Mesenchymal stem cell (in vitro differentiated cells and primary cell): ENCODE results near the gene PIP5K1B.

Experiments used
- DNase-seq: peaks from one replicate; pipeline ENCODE4 v3.0.0-alpha.2; 2013
- H2AFZ ChIP-seq: one replicate; pipeline ENCODE4 v1.6.1; 2013; ENCODE audit warnings: low read depth, mild to moderate bottlenecking, control low read depth, inconsistent platforms, low read length, moderate library complexity
- H2AK5ac ChIP-seq: 2 replicates; pipeline ENCODE4 v1.6.1; 2013; ENCODE audit warnings: low read length, moderate library complexity, mild to moderate bottlenecking, inconsistent platforms; ENCODE audit not compliant: severe bottlenecking
- H2BK120ac ChIP-seq: one replicate; pipeline ENCODE4 v1.6.1; 2013; ENCODE audit warnings: low read depth, mild to moderate bottlenecking, inconsistent platforms, low read length, moderate library complexity
- H2BK12ac ChIP-seq, 2 experiments: one replicate each; pipeline ENCODE4 v1.6.1; 2013; ENCODE audit warnings: inconsistent platforms in 2 of 2, low read length in 2 of 2, mild to moderate bottlenecking in 2 of 2, moderate library complexity in 2 of 2, control low read depth in 1 of 2
- H2BK15ac ChIP-seq: one replicate; pipeline ENCODE4 v1.6.1; 2013; ENCODE audit warnings: mild to moderate bottlenecking, low read depth, inconsistent platforms; ENCODE audit not compliant: poor library complexity, severe bottlenecking
- H2BK5ac ChIP-seq: 2 replicates; pipeline ENCODE4 v1.6.1; 2013; ENCODE audit warnings: low read depth, mild to moderate bottlenecking, low read length, control low read depth, inconsistent platforms; ENCODE audit not compliant: poor library complexity, severe bottlenecking
- H3K14ac ChIP-seq, 2 experiments: one replicate each; pipeline ENCODE4 v1.6.1; 2013; ENCODE audit warnings: inconsistent platforms in 2 of 2, low read length in 2 of 2, control low read depth in 1 of 2, mild to moderate bottlenecking in 1 of 2, moderate library complexity in 1 of 2
- H3K18ac ChIP-seq, 2 experiments: one replicate each; pipeline ENCODE4 v1.6.1; 2013; ENCODE audit warnings: inconsistent platforms in 2 of 2, low read length in 2 of 2, control low read depth in 1 of 2, low read depth in 1 of 2, mild to moderate bottlenecking in 1 of 2
- H3K23ac ChIP-seq, 2 experiments: one replicate each; pipeline ENCODE4 v1.6.1; 2013; ENCODE audit warnings: inconsistent platforms in 2 of 2, low read length in 2 of 2, mild to moderate bottlenecking in 2 of 2, moderate library complexity in 2 of 2, control low read depth in 1 of 2
- H3K27ac ChIP-seq: 2 replicates; pipeline ENCODE4 v1.5.1; 2013; ENCODE audit warnings: mild to moderate bottlenecking, moderate library complexity, low read length, control low read depth, inconsistent platforms; ENCODE audit not compliant: poor library complexity, severe bottlenecking
- H3K27me3 ChIP-seq, 2 experiments: 2 replicates each; pipeline versions ENCODE4 v1.6.1 to v1.7.0; 2013; ENCODE audit warnings: low read length in 2 of 2, mild to moderate bottlenecking in 2 of 2, moderate library complexity in 2 of 2, control low read depth in 1 of 2, inconsistent platforms in 1 of 2; ENCODE audit not compliant: control insufficient read depth in 1 of 2, insufficient read depth in 1 of 2
- H3K36me3 ChIP-seq, 2 experiments: 2 replicates each; pipeline versions ENCODE4 v1.6.1 to v1.7.0; 2013; ENCODE audit warnings: low read length in 2 of 2, control low read depth in 1 of 2, inconsistent platforms in 1 of 2, low read depth in 1 of 2, mild to moderate bottlenecking in 1 of 2; ENCODE audit not compliant: insufficient read depth in 2 of 2, control insufficient read depth in 1 of 2
- H3K4ac ChIP-seq, 2 experiments: one replicate each; pipeline ENCODE4 v1.6.1; 2013; ENCODE audit warnings: inconsistent platforms in 2 of 2, low read length in 2 of 2, mild to moderate bottlenecking in 2 of 2, moderate library complexity in 2 of 2, control low read depth in 1 of 2, low read depth in 1 of 2
- H3K4me1 ChIP-seq: 2 replicates; pipeline ENCODE4 v1.6.1; 2013; ENCODE audit warnings: low read depth, low read length, control low read depth; ENCODE audit not compliant: control insufficient read depth, insufficient read depth
- H3K4me2 ChIP-seq: 2 replicates; pipeline ENCODE4 v1.6.1; 2013; ENCODE audit warnings: low read length, mild to moderate bottlenecking, inconsistent platforms; ENCODE audit not compliant: poor library complexity, severe bottlenecking
- H3K4me3 ChIP-seq, 2 experiments: 2 replicates each; pipeline versions ENCODE4 v1.5.1 to v1.7.0; 2013; ENCODE audit warnings: low read length in 2 of 2, mild to moderate bottlenecking in 2 of 2, control low read depth in 1 of 2, low read depth in 1 of 2; ENCODE audit not compliant: insufficient read depth in 1 of 2
- H3K79me1 ChIP-seq: replicated peaks from 2 replicates; pipeline ENCODE4 v1.6.1; 2013; ENCODE audit warnings: mild to moderate bottlenecking, control low read depth, low read length, inconsistent platforms; ENCODE audit not compliant: poor library complexity, severe bottlenecking
- H3K9ac ChIP-seq: 2 replicates; pipeline ENCODE4 v1.7.0; 2013; ENCODE audit warnings: mild to moderate bottlenecking, low read length, moderate library complexity
- H3K9me3 ChIP-seq: 2 replicates; pipeline ENCODE4 v1.7.0; 2013; ENCODE audit warnings: mild to moderate bottlenecking, low read length; ENCODE audit not compliant: control insufficient read depth
- H4K8ac ChIP-seq: one replicate; pipeline ENCODE4 v1.6.1; 2013; ENCODE audit warnings: inconsistent platforms, mild to moderate bottlenecking, low read length, moderate library complexity
- H4K91ac ChIP-seq: one replicate; pipeline ENCODE4 v1.6.1; 2013; ENCODE audit warnings: mild to moderate bottlenecking, low read length, inconsistent platforms
- WGBS: methylation state at CpG from one replicate; pipeline ENCODE4 v1.1.7; 2013; ENCODE audit warnings: mixed read lengths; 5-methylcytosine and 5-hydroxymethylcytosine counted together

Gene PIP5K1B

GRCh38 chr9:68963416-68963815, 258.4 kb downstream of the PIP5K1B start:
- no peak overlapping the region for H2BK5ac ChIP-seq
- H4K91ac ChIP-seq: no peak overlapping the region
- H3K4me1 ChIP-seq: no peaks in the 10 kb centered on the region
- no peak overlapping the region for H3K14ac ChIP-seq
- peaks cover 10 to 23% of the 10 kb centered on the region in 2 experiments for H3K27me3 ChIP-seq
- H4K8ac ChIP-seq: no peak overlapping the region
- no peak overlapping the region for H3K4me3 ChIP-seq
- peak overlapping the region in 1 of 2 experiments; percentile 18 for H2BK12ac ChIP-seq
- H2BK15ac ChIP-seq: no peak overlapping the region
- no peaks in the 10 kb centered on the region for H3K79me1 ChIP-seq
- H2BK120ac ChIP-seq: no peak overlapping the region
- no peak overlapping the region for H3K4ac ChIP-seq
- H3K9ac ChIP-seq: no peak overlapping the region
- H2AFZ ChIP-seq: no peak overlapping the region
- 83% methylated on average over 3 of the region's 3 CpGs for WGBS
- no peak overlapping the region for H3K18ac ChIP-seq
- no peak overlapping the region for H3K4me2 ChIP-seq
- H3K27ac ChIP-seq: no peak overlapping the region
- H3K9me3 ChIP-seq: no peaks in the 10 kb centered on the region
- H3K23ac ChIP-seq: no peak overlapping the region
- DNase-seq: no peak
- no peaks in the 10 kb centered on the region for H3K36me3 ChIP-seq
- no peak overlapping the region for H2AK5ac ChIP-seq

- Histone ChIP-seq H3K27me3 (peaks cover 10 to 23% of the 10 kb centered on the region in 2 experiments), H3K23ac (no peak overlapping the region), H2AK5ac (no peak overlapping the region), H3K9me3 (no peaks in the 10 kb centered on the region), H3K4ac (no peak overlapping the region), H3K4me2 (no peak overlapping the region), H4K8ac (no peak overlapping the region), H3K18ac (no peak overlapping the region), H3K4me3 (no peak overlapping the region), H3K27ac (no peak overlapping the region), H3K4me1 (no peaks in the 10 kb centered on the region), H2AFZ (no peak overlapping the region), H2BK12ac (no peak overlapping the region), H3K79me1 (no peaks in the 10 kb centered on the region), H3K9ac (no peak overlapping the region), H3K36me3 (no peaks in the 10 kb centered on the region), H2BK5ac (no peak overlapping the region), H3K14ac (no peak overlapping the region), H2BK120ac (no peak overlapping the region), H2BK15ac (no peak overlapping the region), H4K91ac (no peak overlapping the region)
- peak; percentile 28 for DNase-seq
- WGBS: 35% methylated on average over 1 of the region's 3 CpGs
These were observed 259.1 kb downstream of the PIP5K1B start for GRCh38 chr9:68964102-68964541.

- DNase-seq: peak; percentile 38
- no peak overlapping the region for H2AK5ac ChIP-seq
- peaks cover 10 to 23% of the 10 kb centered on the region in 2 experiments for H3K27me3 ChIP-seq
- peak overlapping the region in 1 of 2 experiments; percentile 34 for H3K18ac ChIP-seq
- peak overlapping the region; percentile 66 to 73 for H3K4ac ChIP-seq
- no peaks in the 10 kb centered on the region for H3K79me1 ChIP-seq
- no peak overlapping the region for H2BK15ac ChIP-seq
- H4K8ac ChIP-seq: peak overlapping the region; percentile 27
- H2BK5ac ChIP-seq: no peak overlapping the region
- no peak overlapping the region for H3K4me2 ChIP-seq
- no peak overlapping the region for H2AFZ ChIP-seq
- no peak overlapping the region for H3K9ac ChIP-seq
- no peak overlapping the region for H3K14ac ChIP-seq
- 74% methylated on average over 2 of the region's 3 CpGs for WGBS
- peak overlapping the region; percentile 27 for H2BK120ac ChIP-seq
- no peaks in the 10 kb centered on the region for H3K4me1 ChIP-seq
- no peaks in the 10 kb centered on the region for H3K9me3 ChIP-seq
- H3K23ac ChIP-seq: no peak overlapping the region
- no peaks in the 10 kb centered on the region for H3K36me3 ChIP-seq
- H3K4me3 ChIP-seq: no peak overlapping the region
- H3K27ac ChIP-seq: no peak overlapping the region
- H4K91ac ChIP-seq: peak overlapping the region; percentile 7
- peak overlapping the region in 1 of 2 experiments; percentile 37 for H2BK12ac ChIP-seq
These were observed 259.7 kb downstream of the PIP5K1B start for GRCh38 chr9:68964765-68965164.

- DNase-seq: no peak
- Histone ChIP-seq H3K4me1 (no peaks in the 10 kb centered on the region), H2BK15ac (no peak overlapping the region), H3K9ac (no peak overlapping the region), H2BK120ac (no peak overlapping the region), H3K79me1 (no peaks in the 10 kb centered on the region), H4K91ac (no peak overlapping the region), H3K18ac (no peak overlapping the region), H3K23ac (no peak overlapping the region), H2AFZ (no peak overlapping the region), H3K36me3 (no peaks in the 10 kb centered on the region), H4K8ac (no peak overlapping the region), H2BK5ac (no peak overlapping the region), H3K27ac (no peak overlapping the region), H3K27me3 (peaks cover 8 to 20% of the 10 kb centered on the region in 2 experiments), H3K4me2 (no peak overlapping the region), H2BK12ac (no peak overlapping the region), H3K4me3 (no peak overlapping the region), H3K14ac (no peak overlapping the region), H3K9me3 (no peaks in the 10 kb centered on the region), H3K4ac (no peak overlapping the region), H2AK5ac (no peak overlapping the region)
- WGBS: 89% methylated on average over 1 of the region's 1 CpG
These were observed 261.5 kb downstream of the PIP5K1B start for GRCh38 chr9:68966496-68966944.
